ENCODE measurements around the gene ZNF385D. TPM values are rescaled to one million over a fixed set of nuclear protein-coding genes. Genes with fewer than 3 reads are reported as not detected.

The ZNF385D gene
- total and polyA plus RNA-seq, 4 donors, result 0.08 to 0.50 (median 0.09) TPM

DNA sequence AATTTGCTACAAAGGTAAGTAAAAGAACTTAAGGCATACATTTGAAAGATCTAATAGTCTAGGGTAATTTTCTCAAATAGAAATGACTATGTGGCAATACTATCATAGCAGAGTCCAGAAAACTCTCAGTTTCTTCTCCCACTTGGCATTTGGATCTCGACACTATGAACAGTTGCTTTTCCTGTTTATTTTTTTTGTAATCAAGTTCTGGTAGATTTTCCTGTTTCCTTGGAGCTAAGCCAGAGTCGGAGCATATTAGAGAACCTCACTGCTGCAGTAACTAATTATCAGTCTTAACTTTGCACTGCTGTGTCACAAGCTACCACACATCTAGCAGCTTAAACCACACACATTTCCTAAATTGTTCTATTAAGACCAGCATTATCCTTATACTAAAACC lies 44.9 kb upstream of the ZNF385D start:
- Histone ChIP-seq H3K27me3 (ENCODE audit: control insufficient read depth in 4 of 4, insufficient read depth in 4 of 4, low read length in 3 of 4) (no peaks in the 10 kb centered on the region), H3K9me3 (ENCODE audit: control insufficient read depth in 4 of 4, low read length in 3 of 4) (peaks cover 0 to 5% (median 2%) of the 10 kb centered on the region in 4 donors), H3K9ac (ENCODE audit: low read depth in 1 of 2, low read length in 2 of 2) (no peak overlapping the region), H3K36me3 (ENCODE audit: control insufficient read depth in 4 of 4, insufficient read depth in 3 of 4, low read depth in 1 of 4, low read length in 3 of 4) (no peaks in the 10 kb centered on the region), H3K27ac (ENCODE audit: low read depth in 1 of 2, low read length in 2 of 2) (no peak overlapping the region), H3K4me3 (ENCODE audit: low read depth in 1 of 3, low read length in 3 of 3) (no peak overlapping the region), H3K4me1 (ENCODE audit: control insufficient read depth in 4 of 4, insufficient read depth in 4 of 4, low read length in 3 of 4) (no peaks in the 10 kb centered on the region)
- no peak for DNase-seq (ENCODE audit: low spot score)
- no peak for TF ChIP-seq TAF1 (conservative IDR thresholded peaks at IDR 0.05)
- no peak for TF ChIP-seq YY1 (IDR thresholded peaks at IDR 0.05)
- WGBS, result 42% methylated on average over 2 of the region's 2 CpGs

GRCh38 chr3:21795152-21795837 lies 44.3 kb upstream of the ZNF385D start:
- Histone ChIP-seq H3K4me1 (ENCODE audit: control insufficient read depth in 4 of 4, insufficient read depth in 4 of 4, low read length in 3 of 4) (no peaks in the 10 kb centered on the region), H3K36me3 (ENCODE audit: control insufficient read depth in 4 of 4, insufficient read depth in 3 of 4, low read depth in 1 of 4, low read length in 3 of 4) (no peaks in the 10 kb centered on the region), H3K27ac (ENCODE audit: low read depth in 1 of 2, low read length in 2 of 2) (no peak overlapping the region), H3K4me3 (ENCODE audit: low read depth in 1 of 3, low read length in 3 of 3) (no peak overlapping the region), H3K9me3 (ENCODE audit: control insufficient read depth in 4 of 4, low read length in 3 of 4) (peaks cover 0 to 4% (median 1%) of the 10 kb centered on the region in 4 donors), H3K9ac (ENCODE audit: low read depth in 1 of 2, low read length in 2 of 2) (no peak overlapping the region), H3K27me3 (ENCODE audit: control insufficient read depth in 4 of 4, insufficient read depth in 4 of 4, low read length in 3 of 4) (no peaks in the 10 kb centered on the region)
- TF ChIP-seq MAX (IDR thresholded peaks at IDR 0.05), result no peak
- TF ChIP-seq GABPA (IDR thresholded peaks at IDR 0.05 in 1 of 2, conservative IDR thresholded peaks at IDR 0.05 in 1 of 2), result no peak
- no peak for TF ChIP-seq SP1 (IDR thresholded peaks at IDR 0.05)
- TF ChIP-seq RAD21 (IDR thresholded peaks at IDR 0.05), result no peak
- no peak for TF ChIP-seq YY1 (IDR thresholded peaks at IDR 0.05)
- no peak for TF ChIP-seq HNF4G (IDR thresholded peaks at IDR 0.05)
- TF ChIP-seq CTCF (IDR thresholded peaks at IDR 0.05; ENCODE audit: low read depth, low read length, missing input control), result no peak
- no peak for TF ChIP-seq JUND (IDR thresholded peaks at IDR 0.05)
- DNase-seq (ENCODE audit: low spot score), result no peak
- 62% methylated on average over 5 of the region's 5 CpGs for WGBS

DNA sequence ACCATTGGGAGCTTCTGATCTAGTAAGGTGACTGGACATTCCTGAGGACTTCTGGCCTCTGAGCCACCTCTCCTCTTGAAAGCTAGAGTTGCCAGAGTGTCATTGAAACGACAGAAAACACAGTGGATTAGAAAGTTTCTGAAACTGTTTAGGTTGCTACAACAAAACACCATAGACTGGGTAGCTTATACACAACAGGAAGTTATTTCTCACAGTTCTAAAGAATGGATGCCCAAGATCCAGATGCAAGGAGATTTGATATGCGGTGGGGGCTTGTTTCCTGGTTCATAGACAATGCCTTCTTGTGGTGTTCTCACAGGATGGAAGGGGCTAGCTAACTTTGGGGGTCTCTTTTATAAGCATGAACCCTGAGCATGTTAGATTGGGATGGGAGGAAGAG lies 43.3 kb upstream of the ZNF385D start:
- peaks cover 0 to 4% (median 1%) of the 10 kb centered on the region in 4 donors for H3K9me3 ChIP-seq (ENCODE audit: control insufficient read depth in 4 of 4, low read length in 3 of 4)

More for the DNA sequence above, 43.3 kb upstream of the ZNF385D start:
- no peak overlapping the region for H3K9ac ChIP-seq (ENCODE audit: low read depth in 1 of 2, low read length in 2 of 2)
- H3K27me3 ChIP-seq (ENCODE audit: control insufficient read depth in 4 of 4, insufficient read depth in 4 of 4, low read length in 3 of 4), result no peaks in the 10 kb centered on the region
- TF ChIP-seq, protein P1, sequence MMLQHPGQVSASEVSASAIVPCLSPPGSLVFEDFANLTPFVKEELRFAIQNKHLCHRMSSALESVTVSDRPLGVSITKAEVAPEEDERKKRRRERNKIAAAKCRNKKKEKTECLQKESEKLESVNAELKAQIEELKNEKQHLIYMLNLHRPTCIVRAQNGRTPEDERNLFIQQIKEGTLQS (IDR thresholded peaks at IDR 0.05), result no peak
- TF ChIP-seq HNF4A (conservative IDR thresholded peaks at IDR 0.05), result no peak
- no peak for TF ChIP-seq SP1 (IDR thresholded peaks at IDR 0.05)
- TF ChIP-seq MAX (IDR thresholded peaks at IDR 0.05), result no peak
- no peak for TF ChIP-seq JUND (IDR thresholded peaks at IDR 0.05)
- no peak for TF ChIP-seq RXRA (IDR thresholded peaks at IDR 0.05)
- no peak for TF ChIP-seq HNF4G (IDR thresholded peaks at IDR 0.05)
- no peak for TF ChIP-seq REST (IDR thresholded peaks at IDR 0.05)
- TF ChIP-seq YY1 (IDR thresholded peaks at IDR 0.05), result no peak
- TF ChIP-seq, protein P2, sequence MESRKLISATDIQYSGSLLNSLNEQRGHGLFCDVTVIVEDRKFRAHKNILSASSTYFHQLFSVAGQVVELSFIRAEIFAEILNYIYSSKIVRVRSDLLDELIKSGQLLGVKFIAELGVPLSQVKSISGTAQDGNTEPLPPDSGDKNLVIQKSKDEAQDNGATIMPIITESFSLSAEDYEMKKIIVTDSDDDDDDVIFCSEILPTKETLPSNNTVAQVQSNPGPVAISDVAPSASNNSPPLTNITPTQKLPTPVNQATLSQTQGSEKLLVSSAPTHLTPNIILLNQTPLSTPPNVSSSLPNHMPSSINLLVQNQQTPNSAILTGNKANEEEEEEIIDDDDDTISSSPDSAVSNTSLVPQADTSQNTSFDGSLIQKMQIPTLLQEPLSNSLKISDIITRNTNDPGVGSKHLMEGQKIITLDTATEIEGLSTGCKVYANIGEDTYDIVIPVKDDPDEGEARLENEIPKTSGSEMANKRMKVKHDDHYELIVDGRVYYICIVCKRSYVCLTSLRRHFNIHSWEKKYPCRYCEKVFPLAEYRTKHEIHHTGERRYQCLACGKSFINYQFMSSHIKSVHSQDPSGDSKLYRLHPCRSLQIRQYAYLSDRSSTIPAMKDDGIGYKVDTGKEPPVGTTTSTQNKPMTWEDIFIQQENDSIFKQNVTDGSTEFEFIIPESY (IDR thresholded peaks at IDR 0.05), result no peak
- no peak for TF ChIP-seq FOXA1 (IDR thresholded peaks at IDR 0.05)
- no peak for TF ChIP-seq CTCF (IDR thresholded peaks at IDR 0.05; ENCODE audit: low read depth, low read length, missing input control)
- TF ChIP-seq RAD21 (IDR thresholded peaks at IDR 0.05), result no peak
- no peaks in the 10 kb centered on the region for H3K4me1 ChIP-seq (ENCODE audit: control insufficient read depth in 4 of 4, insufficient read depth in 4 of 4, low read length in 3 of 4)
- H3K36me3 ChIP-seq (ENCODE audit: control insufficient read depth in 4 of 4, insufficient read depth in 3 of 4, low read depth in 1 of 4, low read length in 3 of 4), result no peaks in the 10 kb centered on the region
- DNase-seq (ENCODE audit: low spot score), result no peak
- H3K27ac ChIP-seq (ENCODE audit: low read depth in 1 of 2, low read length in 2 of 2), result no peak overlapping the region
- H3K4me3 ChIP-seq (ENCODE audit: low read depth in 1 of 3, low read length in 3 of 3), result no peak overlapping the region
- WGBS, result 49% methylated on average over 2 of the region's 2 CpGs

Data from liver (tissue), 9 donors.